NOMO-1 treated with dmso at 0.1 percent for 144 hours (cell line): ENCODE data around the gene ULBP3.

Source experiments
- DNase-seq: peaks from one replicate; lab custom pipeline; 2025; ENCODE audit not compliant: unreplicated experiment; lab: John Stamatoyannopoulos, UW

The ULBP3 gene

DNA sequence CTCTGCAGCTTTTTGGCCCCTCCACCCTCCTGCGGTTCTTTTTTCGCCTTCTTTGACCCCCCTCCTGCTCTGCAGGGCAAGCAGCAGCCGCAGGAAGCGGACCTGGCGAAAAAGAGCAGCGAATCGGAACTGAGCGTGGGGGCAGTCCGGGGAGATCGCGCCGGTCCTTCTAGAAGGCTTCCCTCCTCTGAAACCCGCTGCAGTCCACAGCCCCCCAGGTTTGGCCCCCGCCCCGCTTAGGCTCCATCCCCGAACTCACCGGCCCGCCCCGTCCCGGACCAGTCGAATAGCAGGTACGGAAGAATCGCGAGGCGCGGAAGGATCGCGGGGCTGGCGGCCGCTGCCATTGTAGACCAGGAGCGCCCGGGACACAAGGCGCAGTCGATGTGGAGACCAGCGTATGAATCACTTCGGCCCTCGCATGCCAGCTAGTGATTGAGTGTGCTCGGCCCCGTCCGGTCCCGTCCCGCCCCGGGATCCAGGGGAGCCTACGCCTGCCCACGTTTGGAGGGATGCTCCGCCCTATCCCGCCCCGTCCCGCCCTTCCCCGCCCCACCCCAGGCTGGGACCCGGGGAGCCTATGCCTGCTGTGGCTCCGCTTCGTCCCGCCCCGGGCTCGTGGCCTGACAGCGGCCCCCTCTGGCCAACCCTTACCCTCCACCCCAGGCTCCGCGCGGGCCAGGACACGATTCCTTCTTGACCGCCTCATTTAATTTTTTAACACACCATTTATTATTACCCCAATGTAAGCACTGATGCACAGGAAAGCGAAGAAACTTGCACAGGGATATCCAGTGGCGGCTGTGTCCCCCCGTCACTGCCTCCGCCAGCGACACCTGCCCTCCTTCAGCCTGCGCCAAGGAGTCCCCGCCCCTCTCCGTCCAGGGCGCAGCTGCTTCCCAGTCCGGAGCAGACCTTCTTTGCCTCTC lies at the start of gene ULBP3:
Gene ULBP3, minus strand, starts transcription at position 402 of the 929 bp plus-strand sequence. Its CDS starts 55 bp downstream, at position 347.
- peak; percentile 78 for DNase-seq

DNA sequence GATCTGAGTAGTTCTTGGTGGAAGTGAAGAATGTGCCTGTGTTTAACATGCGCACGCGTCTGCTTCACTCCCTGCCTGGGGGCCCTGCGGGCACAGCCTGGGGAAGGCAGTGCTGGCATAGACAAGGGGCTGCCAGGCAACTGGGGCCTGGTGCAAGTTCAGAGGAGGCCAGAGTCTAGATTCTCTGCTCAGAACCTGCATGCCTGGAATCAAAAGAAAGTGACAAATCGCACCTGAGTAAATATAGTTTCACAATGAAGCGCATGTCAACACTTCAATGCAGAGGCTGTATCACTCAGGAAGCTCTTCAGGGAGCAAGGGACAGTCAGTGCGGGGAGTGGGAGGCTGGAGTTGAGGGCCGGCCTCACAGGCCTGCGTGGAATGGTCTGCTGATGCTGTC lies 49.7 kb upstream of the ULBP3 start:
- no peak for DNase-seq

DNA sequence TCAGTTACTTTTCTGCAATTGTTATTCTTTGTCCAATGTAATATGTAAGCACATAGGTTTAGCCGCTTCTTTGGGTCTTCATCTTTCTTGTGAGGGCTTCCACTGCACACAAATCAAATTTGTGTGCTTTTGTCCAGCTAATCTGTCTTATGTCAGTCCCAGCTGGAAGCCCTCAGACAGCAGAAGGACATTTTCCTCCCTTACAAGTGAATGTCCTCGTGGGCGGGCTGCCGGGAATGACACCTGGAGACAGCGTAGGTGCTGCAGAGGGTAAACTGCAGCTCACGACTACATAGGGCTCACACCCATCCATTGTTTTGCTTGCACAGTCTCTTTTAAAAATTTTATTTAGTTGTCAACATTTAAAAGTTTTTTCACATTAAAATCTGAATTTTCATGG lies 49.3 kb upstream of the ULBP3 start:
- no peak for DNase-seq

DNA sequence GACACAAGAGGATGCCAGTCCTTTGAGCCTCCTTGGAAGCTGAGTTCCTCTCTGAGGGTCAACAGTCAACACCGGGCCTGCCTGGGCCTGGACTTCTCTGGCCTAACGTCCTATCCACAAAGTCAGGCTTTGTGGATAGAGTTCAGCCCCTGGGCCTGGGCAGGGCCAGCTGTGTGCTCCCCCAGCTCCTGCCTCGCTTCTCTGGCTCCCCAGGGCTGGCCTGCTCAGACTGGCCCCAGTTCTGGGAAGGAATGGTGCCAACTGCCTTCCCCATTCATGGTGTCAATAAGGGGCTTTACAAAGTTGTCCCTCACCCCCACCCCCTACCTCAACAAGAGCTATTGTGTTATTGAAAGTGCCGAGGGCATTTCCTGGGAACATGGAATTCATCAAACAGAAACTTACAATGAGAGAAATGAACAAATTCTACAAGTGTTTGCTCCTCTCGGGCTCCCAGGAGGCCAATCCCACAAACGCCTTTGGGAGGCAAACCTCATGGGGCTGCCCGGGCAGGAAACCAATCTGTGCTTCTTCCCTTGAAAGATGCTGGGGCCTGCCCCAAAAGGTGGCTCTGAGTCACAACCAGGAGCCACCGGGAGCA lies 47.4 kb upstream of the ULBP3 start:
- DNase-seq, result no peak

DNA sequence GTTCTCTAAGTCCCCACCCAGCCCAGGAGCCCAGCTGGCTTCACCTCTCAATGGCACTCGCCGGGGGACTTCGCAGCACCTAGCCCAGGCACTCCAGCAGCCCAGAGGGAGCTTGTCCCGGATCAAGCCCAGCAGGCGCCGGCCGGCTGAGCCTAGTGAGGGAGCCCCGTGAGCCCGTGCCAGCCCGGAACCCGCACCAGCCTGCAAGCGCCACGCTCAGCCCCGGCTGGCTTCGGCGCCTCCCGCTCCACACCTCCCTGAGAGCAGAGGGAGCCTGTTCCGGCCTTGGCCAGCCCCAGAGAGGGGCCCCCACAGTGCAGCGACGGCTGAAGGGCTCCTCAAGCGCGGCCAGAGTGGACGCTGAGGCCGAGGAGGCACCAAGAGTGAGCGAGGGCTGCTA lies 46.8 kb upstream of the ULBP3 start:
- DNase-seq, result no peak

DNA sequence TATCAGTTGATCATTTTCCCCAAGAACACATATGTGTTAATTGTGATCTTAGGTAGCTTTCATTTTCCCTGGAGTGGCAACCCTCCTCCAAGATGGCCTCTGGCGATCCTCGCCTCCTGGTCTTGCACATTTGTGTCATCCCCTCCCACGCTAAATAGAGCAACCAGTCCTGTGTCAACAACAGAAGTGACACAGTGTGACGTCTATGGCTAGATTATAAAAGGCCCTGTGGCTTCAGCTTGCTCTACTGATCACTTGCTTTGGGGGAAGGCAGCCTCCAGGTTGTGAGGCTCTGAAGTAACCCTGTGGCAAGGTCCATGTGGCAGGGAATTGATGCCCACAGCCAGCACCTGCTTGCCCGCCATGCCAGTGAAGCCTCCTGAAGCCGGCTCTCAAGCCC lies 43.3 kb upstream of the ULBP3 start:
- DNase-seq, result no peak

DNA sequence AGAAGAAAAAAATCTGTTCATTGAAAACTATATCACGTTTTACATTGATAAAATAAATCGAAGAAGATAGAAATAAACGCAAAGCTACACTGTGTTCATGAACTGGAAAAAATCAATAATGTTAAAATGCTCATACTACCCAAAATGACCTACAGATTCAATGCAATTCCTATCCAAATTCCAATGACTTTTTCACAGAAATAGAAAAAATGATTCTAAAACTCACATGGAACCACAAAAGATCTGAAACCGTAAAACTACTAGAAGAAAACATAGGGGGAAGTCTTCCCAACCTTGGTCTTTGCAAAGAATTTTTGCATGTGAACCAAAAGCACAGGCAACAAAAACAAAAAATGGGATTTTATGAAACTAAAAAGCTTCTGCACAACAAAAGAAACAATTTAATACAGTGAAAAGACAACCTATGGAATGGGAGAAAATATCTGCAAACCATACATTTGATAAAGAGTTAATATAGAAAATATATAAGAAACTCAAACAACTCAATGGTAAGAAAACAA lies 33.9 kb upstream of the ULBP3 start:
- DNase-seq, result no peak

DNA sequence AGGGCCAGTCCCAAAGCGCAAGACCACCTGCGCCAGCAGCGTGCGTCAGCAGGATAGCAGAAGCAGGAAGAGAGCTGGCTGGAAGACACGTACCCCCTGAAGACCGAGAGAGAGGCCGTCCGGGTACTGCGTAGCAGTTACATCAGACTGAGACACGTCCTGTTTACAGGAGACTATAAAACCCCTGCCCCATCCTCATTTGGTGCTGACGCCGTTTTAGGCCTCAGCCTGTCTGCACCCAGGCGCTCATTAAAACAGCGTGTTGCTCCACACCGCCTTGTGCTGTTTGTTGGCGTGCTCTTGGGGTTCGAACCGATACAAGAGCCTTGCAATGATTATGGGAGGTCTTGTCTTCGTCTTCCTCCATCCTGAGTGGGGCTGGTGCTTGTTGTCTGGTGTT lies 31.8 kb upstream of the ULBP3 start:
- DNase-seq, result no peak

DNA sequence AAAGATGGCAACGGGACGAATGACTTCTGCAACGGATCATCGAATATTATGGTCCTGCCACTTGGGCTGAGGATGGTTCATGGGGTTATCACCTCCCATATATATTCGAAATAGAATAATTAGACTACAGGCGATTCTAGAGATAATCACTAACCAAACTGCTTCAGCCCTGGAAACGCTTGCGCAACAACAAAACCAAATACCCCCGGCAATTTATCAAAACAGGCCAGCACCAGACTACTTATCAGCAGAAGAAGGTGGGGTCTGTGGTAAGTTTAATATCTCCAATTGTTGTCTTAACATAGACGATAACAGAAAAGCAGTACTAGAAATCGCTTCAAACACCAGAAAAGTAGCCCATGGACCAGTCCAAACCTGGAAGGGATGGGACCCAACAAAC lies 31.0 kb upstream of the ULBP3 start:
- DNase-seq, result no peak

DNA sequence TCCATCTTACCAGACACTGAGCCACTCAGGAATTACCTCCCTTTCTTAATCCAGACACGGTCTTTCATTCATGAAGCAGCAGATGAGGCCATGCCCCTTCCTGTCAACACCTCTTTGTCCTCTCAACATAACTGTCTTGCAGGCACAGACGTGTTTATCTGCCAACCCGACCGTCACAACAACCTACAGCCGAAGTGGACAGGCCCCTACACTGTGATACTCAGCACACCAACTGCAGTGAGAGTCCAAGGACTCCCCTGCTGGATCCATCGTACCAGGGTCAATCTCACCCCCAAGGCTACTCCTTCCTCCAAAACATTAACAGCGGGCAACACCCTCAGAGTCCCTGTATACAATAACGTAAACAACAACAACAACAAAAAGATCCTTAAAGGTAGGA lies 30.6 kb upstream of the ULBP3 start:
- DNase-seq, result no peak

DNA sequence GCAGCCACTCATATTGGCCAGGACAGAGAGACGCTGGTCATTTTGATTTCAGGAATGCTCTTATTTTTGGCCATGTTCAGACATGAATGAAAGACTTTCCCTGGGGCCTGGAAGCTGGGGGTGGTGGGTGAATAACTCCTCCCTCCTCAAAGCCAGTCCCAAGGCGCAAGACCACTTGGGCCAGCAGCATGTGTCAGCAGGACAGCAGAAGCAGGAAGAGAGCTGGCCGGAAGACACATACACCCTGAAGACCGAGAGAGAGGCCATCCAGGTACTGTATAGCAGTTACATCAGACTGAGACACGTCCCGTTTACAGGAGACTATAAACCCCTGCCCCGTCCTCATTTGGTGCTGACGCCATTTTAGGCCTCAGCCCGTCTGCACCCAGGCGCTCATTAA lies 29.2 kb upstream of the ULBP3 start:
- no peak for DNase-seq

DNA sequence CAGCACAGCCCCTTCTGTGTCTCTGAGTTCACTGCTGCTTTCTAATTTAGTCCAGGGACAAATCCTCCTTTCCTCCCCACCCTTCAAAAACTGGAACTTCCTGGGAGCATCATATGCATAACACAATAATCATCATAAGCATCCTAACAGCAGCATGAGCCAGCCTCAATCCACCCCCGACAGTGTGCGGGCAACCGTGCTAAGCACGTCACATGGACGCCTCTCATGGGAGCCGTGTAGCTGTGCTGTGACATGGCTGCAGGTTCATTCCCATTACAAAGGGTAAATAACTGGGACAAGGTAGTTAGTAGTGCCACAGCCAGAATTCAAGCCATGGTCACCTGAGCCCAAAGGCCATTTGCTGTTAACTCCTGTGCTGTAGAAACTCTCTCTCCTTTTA lies 24.5 kb upstream of the ULBP3 start:
- DNase-seq, result no peak

DNA sequence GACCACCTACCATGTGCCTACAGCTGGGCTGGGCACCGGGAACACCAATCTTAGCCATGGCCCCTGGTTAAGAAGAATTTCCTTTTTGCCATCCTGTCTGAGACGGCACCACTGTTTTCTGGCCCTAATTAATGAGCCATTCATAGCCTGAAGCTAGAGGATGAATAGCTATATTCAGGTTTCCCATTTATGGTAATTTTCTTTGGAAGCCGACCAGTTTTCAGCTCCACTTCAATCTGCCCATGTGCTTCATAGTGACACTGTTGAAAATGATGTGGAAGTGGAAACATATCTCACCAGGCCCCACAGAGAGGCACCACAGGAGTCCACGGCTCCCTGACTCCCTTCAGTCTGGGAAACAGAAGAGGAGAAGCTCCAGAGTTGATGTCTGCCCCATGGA lies 22.6 kb upstream of the ULBP3 start:
- no peak for DNase-seq

DNA sequence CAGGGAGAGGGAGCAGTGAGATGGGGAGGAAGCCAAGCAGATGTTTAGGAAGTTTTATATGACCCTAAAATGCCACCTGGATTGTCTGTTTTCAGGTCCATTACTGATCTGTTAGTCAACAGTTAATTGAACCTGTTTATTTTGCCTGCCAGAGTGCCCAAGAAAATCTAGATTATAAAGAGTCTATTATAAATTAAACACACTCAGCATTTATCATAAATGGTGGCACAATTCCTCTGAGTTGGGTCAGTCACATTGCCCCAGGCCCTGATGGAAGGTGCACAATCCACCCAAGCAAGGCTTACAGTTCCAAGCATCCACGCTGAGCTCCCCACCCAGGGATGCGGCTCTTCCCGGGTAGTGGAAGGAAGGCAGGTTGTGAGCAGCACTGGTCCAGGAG lies 21.4 kb upstream of the ULBP3 start:
- no peak for DNase-seq

DNA sequence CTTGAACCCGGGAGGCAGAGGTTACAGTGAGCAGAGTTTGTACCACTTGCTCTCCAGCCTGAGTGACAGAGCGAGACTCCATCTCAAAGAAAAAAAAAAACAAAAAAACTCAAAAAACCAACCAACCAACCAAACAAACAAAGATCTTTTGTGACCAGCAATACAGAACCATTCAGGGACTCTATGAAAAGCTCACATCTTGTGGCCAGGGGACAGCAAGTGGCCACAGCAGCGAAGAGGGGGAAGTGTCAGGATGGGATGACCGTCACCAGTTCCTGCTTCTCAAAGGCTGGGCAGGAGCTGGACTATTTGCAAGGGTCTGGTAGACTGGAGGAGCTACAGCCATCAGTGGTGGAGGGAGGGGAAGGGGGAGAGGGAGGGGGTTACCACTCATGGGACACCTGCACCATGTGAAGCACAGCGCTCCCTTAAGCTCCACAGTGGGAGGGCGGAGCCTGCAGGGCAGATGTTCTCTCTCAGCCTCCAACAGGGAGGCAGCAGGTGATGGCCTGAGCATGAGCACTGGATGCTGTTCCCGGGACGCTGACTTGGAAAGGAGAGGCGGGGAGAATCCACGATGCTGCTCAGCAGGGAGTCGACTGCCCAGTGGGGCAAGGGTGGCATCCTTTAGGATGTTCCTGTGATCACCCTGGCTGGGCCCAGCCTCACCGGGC lies 19.7 kb upstream of the ULBP3 start:
- no peak for DNase-seq

DNA sequence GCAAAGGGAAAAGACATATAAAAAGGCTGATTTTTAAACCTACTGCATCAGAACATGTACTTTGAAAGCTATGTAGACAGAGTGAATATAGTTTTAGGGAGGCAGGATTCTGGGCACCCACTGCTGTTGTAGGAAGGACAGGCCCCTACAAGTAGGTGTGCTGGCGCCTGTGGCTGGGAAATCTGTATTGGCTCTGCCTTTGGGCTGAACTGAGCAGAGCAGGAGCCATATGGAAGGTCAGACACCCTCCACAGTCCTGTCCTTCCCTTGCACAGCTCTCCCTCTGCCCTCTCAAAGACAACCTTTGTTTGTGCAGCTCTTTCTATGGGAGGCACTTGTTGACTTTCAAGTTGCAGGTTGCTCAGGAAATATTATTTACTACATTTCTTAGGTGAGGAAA lies 18.4 kb upstream of the ULBP3 start:
- DNase-seq, result no peak

DNA sequence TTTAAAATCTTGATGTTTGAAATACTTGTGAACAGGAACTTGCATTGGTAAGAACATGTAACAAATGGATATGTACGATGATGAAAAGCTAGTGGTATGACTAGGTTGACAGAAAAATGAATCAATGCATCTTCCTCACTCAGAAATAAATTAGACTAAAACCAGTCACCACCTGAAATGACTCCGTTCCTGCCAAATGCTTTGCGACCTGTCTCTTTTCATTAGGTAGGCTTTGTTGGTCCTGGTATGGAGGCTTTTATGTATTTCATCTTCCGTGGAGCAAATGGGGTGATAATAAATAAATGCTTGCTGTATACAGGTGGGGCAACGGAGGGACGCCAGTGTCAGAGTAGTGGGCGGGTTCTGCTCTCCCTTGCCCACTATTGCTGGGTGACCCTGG lies 17.1 kb upstream of the ULBP3 start:
- DNase-seq, result no peak

DNA sequence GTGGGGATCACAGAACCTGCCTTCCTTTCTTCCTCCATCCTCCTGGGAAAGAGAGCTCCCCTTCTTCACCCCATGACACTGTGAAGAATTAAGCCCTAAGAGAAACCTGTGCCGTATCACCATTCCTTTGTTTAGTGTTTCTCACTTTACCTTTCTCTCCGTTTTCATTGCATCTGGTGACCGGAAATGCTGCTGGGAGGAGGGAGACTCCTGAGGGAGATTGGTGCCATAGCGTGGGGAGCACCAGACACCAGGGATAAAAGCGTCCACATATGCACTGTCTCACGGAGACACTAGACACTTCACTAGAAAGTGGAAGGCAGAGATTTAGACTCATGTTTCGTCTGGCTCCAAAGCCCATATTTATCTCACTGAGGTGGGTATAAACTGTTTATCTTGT lies 15.5 kb upstream of the ULBP3 start:
- DNase-seq, result no peak

DNA sequence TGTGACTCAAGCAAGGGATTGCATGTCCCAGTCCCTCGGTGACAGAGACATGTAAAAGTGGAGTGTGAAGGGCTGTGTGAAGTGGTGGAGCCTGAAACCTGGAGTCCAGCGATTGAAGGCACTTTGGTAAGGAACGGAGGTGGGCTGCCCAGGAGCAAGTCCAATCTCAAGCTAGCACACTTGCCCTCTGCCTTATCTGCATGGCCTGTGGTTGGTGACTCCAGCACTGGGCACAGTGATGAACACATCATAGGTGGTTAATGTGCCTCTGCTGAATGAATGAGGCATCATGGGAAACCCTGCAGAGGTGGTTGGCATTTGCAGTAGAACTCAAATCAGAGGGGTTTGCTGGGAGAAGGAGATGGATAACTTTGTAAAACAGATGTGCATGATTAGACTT lies 14.9 kb upstream of the ULBP3 start:
- DNase-seq, result no peak

DNA sequence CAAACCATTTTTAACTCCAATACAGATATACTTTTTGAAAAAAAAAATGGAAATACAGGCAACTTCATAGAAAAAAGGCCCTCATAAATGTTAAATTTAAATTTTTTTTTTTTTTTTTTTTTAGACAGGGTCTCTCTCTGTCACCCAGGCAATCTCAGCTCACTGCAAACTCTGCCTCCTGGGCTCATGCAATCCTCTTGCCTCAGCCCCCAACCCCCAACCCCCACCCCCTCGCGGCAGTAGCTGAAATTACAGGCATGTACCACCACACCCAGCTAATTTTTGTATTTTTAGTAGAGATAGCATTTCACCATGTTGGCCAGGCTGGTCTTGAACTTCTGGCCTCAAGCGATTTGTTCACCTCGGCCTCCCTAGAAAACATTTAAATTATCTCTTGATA lies 12.8 kb upstream of the ULBP3 start:
- no peak for DNase-seq

DNA sequence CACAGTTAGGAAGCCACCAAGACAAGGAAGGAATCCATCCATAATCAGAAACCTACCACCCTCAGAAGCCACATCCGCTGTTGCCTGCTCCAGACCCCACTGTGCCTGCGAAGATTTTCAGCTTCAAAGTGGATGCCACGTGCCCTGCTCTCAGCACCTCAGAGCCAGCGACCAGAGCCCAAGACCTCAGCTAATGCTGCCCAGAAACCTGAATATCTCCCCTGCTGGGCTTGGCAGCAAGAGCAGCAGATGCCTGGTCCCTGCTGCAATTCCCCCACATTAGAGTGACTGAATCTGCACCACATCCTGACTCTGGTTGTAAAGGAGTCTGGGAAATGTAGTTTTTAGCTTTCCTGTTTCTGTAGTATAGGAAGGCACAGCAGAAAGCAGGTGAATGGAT lies 10.7 kb upstream of the ULBP3 start:
- no peak for DNase-seq

DNA sequence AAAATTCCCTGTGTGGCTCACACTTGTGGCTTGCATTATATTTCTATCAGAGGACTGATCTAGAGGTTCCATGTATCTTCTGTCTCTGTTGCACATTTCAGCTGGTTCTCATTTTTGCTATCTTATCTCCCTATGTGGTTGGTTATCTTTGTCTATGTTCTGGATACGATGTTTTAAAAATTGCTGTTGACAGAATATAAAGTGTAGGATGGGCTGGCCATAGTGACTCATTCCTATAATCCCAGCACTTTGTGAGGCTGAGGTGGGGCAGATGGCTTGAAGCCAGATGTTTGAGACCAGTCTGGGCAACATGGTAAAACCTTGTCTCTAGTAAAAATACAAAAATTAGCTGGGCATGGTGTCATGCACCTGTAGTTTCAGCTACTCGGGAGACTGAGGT lies 9.9 kb upstream of the ULBP3 start:
- no peak for DNase-seq
